ENCODE measurements around the gene PTPN9.
"Not testable (repeated sequence)": the region's sequence is repeated elsewhere in the genome, so short reads cannot be mapped to it uniquely, and the experiment has no call there.

PTPN9 gene

DNA sequence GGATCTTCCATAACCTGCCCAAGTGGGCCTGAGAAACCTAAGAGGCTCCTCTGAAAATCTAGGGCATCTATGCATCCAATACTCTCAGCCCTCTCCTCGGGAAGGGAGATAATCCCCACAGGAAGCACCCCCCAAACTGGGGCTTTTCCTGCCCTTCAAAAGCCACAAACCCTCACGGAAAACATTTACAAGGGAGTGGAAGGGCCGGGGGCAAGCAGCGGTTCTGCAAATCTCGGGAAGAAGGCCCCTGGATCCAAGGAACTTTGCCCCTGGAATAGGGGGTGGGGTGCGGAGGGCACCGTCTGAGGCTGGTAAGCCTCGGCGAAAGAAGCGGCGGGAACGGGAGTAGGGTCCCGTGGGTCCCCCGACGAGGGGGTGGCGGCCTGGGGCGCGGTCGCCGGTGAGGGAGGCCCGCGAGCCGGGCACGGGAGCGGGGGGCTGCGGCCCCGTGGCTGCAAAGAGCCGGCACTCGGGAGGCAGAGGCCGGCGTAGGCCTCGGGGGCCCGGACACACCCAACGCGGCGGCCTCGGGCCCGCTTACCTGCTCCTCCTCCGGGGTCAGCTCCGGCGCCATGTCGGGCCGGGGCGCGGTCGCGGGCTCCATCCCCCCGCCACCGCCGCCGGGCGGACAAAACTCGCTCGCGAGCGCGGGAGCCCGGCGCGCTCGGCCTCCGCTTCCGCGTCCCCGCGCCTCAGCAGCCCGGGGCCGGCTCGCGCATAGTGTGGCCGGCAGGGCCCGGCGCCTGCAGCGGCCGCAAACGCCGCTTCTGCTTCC, 755 bp downstream of the PTPN9 start:
- no peak for DNase-seq

DNA sequence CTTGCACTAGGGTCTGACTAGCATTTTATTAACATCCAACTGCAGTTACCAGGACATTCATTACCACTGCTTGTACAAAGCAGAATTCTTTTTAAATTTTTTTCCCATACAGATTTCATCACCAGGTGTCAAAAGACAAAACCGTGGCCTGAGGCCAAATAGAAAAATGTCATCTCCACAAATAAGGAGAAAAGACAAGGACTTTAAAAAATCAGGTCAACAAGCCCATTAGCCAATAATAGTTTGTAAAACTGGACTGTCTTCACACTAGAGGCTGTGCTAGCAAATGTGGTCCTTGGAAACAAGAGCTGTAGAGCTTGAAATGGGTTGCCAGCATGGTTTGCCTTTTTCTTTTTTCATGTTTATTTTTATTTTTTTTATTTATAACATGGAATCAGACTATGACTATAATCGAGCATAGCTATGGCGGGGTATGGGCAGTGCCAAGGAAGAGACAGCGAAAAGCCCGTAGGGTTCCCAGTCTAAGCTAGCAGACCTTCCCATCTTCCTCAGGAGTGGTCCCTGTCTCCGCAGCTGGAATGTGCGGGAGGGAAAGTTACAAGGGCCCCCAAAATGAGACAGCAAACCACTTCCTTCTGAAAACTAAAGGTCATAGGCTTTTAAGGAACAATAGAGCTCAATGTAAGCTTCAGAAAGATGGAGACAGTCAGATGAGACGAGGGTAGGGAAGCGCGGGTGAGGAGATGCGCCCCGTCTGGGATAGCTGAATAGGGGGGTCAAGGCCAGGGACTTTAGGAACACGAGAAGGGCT, 1.5 kb downstream of the PTPN9 start:
- no peak for DNase-seq

DNA sequence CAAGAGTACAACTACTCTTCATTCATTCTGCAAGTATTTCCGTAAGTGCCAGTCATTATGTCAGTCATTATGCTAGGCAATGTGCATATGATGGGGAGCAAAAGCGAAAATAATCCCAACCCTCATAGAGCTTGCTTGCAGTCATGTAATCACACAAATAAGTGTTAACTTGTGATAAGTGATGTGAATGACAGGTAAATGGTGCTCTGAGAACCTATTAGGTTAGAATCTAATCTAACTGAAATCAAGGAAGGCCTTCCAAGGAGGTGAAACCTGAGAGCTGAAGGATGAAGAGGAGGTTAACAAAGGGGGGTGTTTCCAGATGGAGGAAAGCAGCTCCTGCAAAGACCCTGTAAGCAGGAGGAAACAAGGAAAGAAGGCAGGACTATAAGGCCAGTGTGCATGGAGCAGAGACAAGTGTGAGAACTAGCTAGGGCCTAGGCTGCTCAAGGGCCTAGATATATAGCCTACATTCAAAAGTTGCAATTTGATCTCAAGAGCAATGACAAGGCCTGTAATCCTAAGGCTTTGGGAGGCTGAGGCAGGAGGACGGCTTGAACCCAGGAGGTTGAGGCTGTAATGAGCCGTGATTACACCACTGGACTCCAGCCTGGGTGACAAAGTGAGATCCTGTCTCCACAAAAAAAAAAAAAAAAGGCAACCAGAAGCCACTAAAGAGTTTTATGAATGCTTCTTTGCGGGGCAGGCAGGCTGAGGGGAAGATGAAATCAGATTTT, 5.3 kb downstream of the PTPN9 start:
- DNase-seq: no peak

DNA sequence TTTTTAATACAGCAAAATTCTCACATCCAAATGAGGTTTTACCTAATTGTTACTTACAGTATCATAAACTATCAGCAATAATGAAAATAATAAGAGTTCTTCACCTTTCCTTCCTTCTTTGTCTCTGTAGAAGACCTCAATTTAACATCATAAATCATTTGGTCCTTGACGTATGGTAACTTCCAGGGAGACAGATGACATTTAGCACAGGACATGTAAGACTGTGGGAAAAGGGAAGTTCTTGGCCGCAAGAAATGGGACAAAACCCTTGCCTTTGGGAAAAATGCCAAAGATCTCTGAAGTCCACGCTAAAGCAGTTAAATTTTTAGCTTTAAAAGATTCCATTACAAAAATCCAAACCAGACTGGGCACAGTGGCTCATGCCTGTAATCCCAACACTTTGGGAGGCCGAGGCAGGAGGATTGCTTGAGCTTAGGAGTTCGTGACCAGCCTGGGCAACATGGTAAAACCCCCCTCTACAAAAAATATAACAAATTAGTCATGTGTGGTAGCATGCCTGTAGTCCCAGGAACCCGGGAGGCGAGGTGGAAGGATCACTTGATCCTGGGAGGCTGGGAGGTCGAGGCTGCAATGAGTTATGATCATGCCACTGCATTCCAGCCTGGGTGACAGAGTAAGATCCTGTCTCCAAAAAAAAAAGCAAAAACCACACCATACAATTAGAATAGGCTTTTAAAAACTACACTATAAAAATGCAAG, 8.8 kb downstream of the PTPN9 start:
- no peak for DNase-seq

DNA sequence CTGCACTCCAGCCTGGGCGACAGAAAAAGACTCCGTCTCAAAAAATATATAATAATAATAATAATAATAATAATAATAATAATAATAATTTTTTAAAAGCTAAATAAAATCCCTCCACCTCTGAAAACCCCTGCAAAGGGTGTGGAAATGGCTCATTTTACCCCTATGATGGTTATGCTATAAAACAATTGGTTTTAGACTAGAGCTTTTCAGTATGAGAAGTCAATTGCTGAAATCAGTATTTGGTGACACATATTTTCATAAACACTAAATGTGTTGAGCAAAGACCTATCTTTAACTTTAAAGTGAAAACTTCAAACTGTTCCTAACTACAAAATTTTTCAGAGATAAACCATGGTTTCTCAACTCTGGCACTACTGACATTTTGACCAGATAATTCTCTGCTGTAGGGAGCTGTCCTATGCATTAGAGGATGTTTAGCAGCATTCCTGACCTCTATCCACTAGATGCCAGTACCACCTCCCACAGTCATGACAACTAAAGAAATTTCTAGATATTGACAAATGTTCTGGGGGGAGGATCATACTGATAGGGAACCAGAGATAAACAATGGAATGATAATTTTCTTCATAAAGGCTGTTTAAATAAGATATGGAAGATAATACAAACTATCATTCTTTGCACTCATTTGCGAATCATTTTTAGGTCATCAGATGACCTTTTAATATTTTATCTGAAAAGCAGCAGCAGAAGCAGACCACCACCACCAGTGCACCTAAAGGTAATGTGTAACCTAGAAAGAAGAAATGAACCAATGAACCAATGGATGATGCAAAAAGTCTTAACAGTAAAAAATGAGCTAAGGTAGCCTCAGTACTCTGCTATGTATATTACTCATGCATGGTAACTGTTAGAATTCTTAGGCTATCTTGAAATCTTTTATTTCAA, 13.8 kb downstream of the PTPN9 start:
- no peak for DNase-seq

DNA sequence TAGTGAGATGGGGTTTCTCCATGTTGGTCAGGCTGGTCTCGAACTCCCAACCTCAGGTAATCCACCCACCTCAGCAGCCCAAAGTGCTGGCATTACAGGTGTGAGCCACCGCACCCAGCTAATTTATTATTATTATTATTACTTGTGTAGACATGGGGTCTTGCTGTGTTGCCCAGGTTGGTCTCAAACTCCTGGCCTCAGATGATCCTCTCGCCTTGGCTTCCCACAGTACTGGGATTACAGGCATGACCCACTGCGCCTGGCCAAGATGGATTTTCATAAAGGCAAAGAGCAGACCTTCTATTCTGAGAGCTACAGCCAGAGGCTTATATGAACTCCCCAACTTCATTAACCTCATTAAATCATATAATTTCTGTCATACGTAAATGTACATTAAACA, 17.2 kb downstream of the PTPN9 start:
- DNase-seq: no peak

DNA sequence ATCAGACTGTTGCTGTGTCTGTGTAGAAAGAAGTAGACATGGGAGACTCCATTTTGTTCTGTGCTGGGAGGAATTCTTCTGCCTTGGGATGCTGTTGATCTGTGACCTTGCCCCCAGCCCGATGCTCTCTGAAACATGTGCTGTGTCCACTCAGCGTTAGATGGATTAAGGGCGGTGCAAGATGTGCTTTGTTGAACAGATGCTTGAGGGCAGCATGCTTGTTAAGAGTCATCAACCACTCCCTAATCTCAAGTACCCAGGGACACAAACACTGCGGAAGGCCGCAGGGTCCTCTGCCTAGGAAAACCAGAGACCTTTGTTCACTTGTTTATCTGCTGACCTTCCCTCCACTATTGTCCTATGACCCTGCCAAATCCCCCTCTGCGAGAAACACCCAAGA, 19.8 kb downstream of the PTPN9 start:
- not testable (repeated sequence) for DNase-seq

DNA sequence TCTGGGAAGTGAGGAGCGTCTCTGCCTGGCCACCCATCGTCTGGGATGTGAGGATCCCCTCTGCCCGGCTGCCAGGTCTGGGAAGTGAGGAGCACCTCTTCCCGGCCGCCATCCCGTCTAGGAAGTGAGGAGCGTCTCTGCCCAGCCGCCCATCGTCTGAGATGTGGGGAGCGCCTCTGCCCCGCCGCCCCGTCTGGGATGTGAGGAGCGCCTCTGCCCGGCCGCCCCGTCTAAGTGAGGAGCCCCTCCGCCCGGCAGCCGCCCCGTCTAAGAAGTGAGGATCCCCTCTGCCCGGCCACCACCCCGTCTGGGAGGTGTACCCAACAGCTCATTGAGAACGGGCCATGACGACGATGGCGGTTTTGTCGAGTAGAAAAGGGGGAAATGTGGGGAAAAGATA, 20.2 kb downstream of the PTPN9 start:
- not testable (repeated sequence) for DNase-seq

DNA sequence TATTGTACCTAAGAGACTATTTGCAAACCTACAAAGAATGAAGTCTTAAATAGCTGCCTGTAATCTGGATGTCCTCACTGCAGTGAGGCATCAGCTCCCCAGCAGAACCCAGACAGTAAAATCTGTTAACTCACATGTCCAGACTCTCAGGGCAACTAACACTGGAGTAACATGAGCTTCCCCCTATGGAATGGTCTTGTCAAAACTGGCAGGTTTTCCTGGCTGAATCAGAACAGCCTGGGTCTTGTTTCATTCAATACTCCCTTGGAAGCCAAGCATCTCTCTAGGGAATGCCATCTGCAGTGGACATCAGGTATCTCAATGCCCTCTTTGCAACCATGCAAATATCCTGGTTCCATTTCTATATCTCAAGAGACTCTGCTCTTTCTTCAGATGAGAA, 24.4 kb downstream of the PTPN9 start:
- no peak for DNase-seq

DNA sequence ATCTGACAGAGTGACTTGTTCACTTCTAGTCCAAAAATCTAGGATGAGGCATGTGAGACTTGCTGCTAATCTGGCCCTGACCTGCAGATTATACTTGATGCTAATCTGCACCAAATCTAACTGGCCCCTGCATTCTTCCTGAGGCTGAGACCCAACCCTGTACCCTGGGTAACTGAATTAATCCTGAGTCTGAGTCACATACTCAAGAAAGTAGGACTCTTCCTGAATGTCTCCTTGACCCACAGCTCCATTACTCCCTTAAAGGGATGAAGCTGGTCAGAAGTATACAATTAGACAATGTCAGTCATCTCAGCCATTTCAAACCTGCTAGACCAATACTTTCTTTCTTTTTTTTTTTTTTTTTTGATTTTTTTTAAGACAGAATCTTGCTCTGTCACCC, 25.5 kb downstream of the PTPN9 start:
- DNase-seq: no peak

DNA sequence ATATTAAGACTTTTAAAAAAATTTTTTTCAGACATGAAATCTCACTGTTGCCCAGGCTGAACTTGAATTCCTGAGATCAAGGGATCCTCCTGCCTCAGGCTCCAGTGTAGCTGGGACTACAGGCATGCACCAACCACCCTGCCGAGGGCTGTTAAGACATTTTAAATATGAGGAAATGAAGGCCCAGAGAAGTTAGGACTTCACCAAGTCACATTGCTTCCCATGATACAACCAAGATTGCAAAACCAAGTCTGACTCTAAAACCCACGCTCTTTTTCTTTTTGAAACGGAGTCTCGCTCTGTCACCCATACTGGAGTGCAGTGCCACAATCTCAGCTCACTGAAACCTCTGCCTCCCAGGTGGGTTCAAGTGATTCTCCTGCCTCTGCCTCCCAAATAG, 28.0 kb downstream of the PTPN9 start:
- DNase-seq: no peak

DNA sequence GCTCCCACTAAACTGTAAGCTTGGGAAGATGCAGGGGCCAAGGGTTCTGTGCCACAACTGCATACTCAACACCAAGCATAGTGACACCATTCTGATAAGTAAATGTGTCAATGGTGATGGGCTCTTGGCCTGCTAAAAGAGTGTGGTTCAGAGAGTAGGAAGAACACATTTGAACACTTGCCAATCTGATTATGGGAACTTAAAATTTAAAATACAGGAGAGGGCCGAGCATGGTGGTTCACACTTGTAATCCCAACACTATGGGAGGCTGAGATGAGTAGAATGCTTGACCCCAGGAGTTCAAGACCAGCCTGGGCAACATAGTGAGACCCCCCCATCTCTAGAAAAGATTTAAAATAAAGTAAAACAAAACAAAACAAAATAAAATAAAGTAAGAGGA, 34.1 kb downstream of the PTPN9 start:
- DNase-seq: no peak

DNA sequence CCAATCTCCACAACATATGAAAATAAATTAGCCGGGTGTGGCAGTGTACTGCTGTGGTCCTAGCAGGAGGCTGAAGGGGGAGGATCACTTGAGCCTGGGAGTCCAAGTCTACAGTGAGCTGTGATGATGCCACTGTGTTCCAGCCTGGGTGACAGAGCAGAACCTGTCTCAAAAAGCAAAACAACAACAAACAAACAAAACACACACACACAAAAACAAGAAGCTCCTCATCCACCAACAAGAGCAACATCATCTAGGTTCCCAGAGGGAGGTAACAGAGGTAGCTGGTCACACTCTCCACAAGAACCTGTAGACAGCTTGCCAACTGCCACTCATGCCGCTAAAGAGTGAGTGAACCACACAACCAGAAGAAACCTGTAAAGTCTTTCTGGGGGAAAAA, 34.8 kb downstream of the PTPN9 start:
- no peak for DNase-seq

DNA sequence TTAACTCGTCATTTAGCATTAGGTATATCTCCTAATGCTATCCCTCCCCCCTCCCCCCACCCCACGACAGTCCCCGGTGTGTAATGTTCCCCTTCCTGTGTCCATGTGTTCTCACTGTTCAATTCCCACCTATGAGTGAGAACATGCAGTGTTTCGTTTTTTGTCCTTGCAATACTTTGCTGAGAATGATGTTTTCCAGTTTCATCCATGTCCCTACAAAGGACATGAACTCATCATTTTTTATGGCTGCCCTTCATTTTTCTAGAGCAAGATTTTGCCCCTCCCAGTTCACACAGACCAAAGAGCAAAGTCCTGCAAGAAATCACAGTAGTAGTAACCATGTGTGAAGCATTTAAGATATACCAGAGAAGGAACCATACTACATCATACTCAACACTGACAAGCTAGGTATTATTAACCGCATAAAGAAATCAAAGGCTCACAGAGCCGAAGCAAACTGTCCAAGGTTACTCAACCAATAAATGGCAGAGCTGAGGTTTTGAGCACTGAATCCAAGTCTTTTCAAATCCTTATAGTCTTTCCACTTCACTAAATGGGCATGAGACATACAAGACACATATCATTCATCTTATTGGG, 36.1 kb downstream of the PTPN9 start:
- not testable (repeated sequence) for DNase-seq

DNA sequence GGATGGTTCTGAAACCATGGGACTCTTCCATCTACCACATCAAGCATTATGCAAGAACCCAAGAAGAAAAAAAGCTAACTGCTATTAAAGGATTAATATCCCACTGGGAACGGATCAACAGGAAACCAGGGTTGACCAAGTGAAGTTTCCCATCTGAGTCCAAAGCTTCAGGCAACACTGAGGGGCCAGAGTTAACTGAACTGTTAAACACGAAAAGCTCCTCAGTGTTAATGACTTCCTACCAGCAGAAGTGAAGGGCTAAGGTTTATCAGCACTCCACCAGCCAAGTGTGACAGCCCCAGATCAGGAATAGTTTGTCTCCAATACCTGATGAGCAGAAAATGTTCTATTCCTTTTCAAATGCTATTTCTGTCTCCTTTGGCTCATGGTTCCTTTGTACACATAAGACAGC, 36.7 kb downstream of the PTPN9 start:
- DNase-seq: no peak

DNA sequence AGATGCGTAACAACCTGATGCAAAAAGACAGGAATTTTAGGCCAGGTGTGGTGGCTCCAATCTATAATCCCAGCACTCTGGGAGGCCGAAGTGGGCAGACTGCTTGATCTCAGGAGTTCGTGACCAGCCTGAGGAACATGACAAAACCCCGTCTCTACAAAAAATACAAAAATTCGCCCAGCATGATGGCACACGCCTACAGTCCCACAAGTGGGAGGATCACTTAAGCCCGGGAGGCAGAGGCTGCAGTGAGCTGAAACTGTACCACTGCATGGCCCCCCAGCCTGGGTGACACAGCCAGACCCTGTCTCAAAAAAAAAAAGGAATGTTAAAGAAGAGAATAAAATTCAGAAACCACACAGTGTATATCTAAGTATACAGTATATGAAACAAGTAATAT, 40.7 kb downstream of the PTPN9 start:
- DNase-seq: no peak

DNA sequence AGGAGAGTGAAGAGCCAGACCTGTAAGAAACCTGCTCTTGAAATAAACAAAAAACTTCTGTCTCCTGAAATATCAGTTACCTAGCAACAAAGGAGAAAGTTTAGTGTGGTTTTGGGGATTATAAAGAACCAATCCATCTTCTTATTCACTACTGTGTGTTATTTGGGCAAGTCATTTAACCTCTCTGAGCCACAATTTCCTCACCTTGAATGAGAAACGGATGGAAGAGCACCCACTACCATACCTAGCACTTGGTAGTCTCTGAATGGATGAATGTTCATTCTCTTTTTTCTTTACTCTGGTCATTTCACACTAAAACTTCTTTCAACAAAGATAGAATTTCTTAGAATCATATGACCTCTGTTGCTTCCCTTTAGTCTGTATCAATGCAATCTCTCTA, 45.2 kb downstream of the PTPN9 start:
- DNase-seq: no peak

DNA sequence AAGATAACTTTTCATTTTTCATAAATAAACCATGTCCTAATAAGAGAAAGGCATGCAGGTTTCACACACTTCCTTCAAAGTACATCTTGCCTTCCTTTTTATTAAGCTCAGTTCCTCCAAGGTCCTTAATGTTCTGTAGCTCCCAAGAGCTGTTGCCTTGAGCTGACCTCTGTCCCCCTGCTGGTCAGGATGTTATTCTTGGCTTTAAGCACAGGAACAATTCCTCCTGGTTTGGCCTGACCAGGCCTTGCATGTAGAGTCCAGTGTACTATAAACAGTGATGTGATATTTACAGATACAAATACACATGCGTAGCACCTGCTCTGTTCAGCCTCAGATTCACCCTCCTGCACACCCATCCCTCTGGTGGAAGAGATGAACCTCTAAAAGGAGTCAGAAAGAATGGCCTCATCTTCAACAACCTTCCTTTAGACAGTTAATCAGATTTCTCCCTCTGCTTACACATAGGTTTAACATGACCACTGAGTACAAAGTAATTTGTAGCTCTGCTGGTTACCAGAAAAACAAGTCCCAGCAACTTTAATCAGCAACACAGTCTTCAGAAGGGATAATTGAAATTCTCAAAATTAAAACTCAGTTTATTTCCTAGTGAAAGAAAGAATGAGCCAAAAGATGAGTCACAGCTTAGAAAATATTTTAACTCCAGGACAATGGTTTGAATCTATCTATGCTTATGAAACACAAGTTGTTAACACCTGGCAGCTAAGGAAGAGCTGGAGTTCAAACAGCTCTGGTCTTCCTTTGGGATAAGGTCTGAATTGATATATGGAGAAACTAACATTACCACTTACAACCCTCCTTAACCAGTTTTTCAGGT, 46.5 kb downstream of the PTPN9 start:
- DNase-seq: no peak

DNA sequence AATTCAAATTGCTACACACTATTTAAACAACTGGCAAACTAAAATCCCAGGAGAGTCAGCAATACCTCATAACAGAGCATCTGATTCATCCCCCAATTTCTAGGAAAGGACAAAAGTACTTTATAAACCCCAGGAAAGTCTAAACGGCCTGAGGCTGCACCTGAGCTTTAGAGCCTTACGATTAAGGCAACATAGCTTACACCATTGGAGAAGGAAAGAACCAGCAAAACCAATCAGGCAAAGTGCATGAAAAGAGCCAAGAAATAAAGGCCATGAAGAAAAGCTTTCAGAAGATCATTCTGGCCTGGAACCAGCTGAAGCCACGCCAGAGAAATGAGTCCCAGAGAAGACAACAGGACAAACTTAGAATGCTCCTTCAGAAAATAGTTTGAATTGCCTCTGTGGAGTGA, 48.1 kb downstream of the PTPN9 start:
- DNase-seq: no peak

DNA sequence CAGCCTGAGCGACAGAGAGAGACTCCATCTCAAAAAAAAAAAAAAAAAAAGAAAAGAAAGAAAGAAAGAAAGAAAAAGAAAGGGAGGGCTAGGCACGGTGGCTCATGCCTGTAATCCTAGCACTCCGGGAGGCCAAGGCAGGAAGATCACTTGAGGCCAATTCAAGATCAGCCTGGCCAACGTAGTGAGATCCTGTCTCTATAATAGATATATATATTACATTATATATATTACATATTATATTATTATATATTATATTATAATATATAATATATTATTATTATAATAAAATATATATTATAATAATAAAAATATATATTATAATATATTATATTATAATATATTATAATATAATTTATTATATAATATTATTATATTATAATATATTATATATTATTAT, 48.9 kb downstream of the PTPN9 start:
- DNase-seq: no peak

DNA sequence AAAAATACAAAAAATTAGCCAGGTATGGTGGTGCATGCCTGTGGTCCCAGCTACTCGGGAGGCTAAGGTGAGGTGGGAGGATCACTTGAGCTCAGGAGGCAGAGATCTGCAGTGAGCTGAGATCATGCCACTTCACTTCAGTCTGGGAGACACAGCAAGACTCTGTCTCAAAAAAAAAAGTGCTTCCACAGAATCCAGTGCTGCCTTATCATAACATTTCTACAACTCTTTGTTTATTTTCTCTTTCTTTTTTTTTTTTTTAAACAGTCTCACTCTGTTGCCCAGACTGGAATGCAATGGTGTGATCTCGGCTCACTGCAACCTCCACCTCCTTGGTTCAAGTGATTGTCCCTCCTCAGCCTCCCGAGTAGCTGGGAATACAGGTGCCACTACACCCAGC, 53.4 kb downstream of the PTPN9 start:
- DNase-seq: not testable (repeated sequence)

Measured in amniotic stem cell (primary cell).